MM.1S (cell line): Measurements from ENCODE around the gene SMARCA4.

Experiments
- DNase-seq: peaks from one replicate; pipeline ENCODE4 v3.0.0-alpha.2; 2015
- H2AFZ ChIP-seq: fragments of 300-600 bp; sonication (generic); 2 replicates; pipeline ENCODE4 v1.6.0; 2016; ENCODE audit warnings: antibody characterized with exemption, low read length
- H3F3A ChIP-seq: fragments of 300-600 bp; sonication (generic); 2 replicates; pipeline ENCODE4 v1.6.1; 2016; ENCODE audit warnings: mild to moderate bottlenecking, antibody characterized with exemption, low read length, moderate library complexity, mixed read lengths; ENCODE audit not compliant: insufficient read depth
- H3K27ac ChIP-seq: fragments of 300-600 bp; sonication (generic); 2 replicates; pipeline ENCODE4 v1.5.1; 2016; ENCODE audit warnings: mild to moderate bottlenecking, low read length
- H3K27me3 ChIP-seq: fragments of 300-600 bp; sonication (generic); replicated peaks from 2 replicates; pipeline ENCODE4 v1.6.0; 2016; ENCODE audit warnings: low read length; ENCODE audit not compliant: insufficient read depth
- H3K36me3 ChIP-seq: fragments of 300-600 bp; sonication (generic); replicated peaks from 2 replicates; pipeline ENCODE4 v1.6.1; 2016; ENCODE audit warnings: mild to moderate bottlenecking, low read length, mixed read lengths; ENCODE audit not compliant: insufficient read depth
- H3K4me1 ChIP-seq: fragments of 300-600 bp; sonication (generic); 2 replicates; pipeline ENCODE4 v1.6.1; 2016; ENCODE audit warnings: low read length, mixed read lengths
- H3K4me2 ChIP-seq: fragments of 300-600 bp; sonication (generic); 2 replicates; pipeline ENCODE4 v1.6.0; 2016; ENCODE audit warnings: low read depth, low read length
- H3K4me3 ChIP-seq: fragments of 300-600 bp; sonication (generic); 2 replicates; pipeline ENCODE4 v1.5.1; 2016; ENCODE audit warnings: low read length, mixed read lengths
- H3K79me2 ChIP-seq: fragments of 300-600 bp; sonication (generic); 2 replicates; pipeline ENCODE4 v1.6.1; 2016; ENCODE audit warnings: mixed run types, low read length, mixed read lengths
- H3K9ac ChIP-seq: fragments of 300-600 bp; sonication (generic); 2 replicates; pipeline ENCODE4 v1.6.1; 2016; ENCODE audit warnings: low read length, mixed read lengths
- H3K9me2 ChIP-seq: fragments of 300-600 bp; sonication (generic); replicated peaks from 2 replicates; pipeline ENCODE4 v1.6.1; 2016; ENCODE audit warnings: mild to moderate bottlenecking, low read length, mixed read lengths; ENCODE audit not compliant: insufficient read depth
- H3K9me3 ChIP-seq: fragments of 300-600 bp; sonication (generic); replicated peaks from 2 replicates; pipeline ENCODE4 v1.6.1; 2016; ENCODE audit warnings: mild to moderate bottlenecking, low read length, mixed read lengths; ENCODE audit not compliant: insufficient read depth
- H4K20me1 ChIP-seq: fragments of 300-600 bp; sonication (generic); 2 replicates; pipeline ENCODE4 v1.6.1; 2016; ENCODE audit warnings: mild to moderate bottlenecking, low read length, moderate library complexity, mixed read lengths; ENCODE audit not compliant: insufficient read depth
- EZH2 ChIP-seq: fragments of 300-600 bp; sonication (generic); optimal IDR thresholded peaks from 2 replicates; pipeline ENCODE3; 2017; ENCODE audit warnings: low read depth, mild to moderate bottlenecking, antibody characterized with exemption, low read length, mixed read lengths
- EZH2phosphoT487 ChIP-seq: fragments of 300-600 bp; sonication (generic); IDR thresholded peaks from 2 replicates; pipeline ENCODE4 v1.6.1; 2018; ENCODE audit warnings: antibody characterized with exemption, low read length
- TF ChIP-seq, protein P1 (sequence below): fragments of 300-600 bp; sonication (generic); IDR thresholded peaks from 2 replicates; pipeline ENCODE4 v1.5.1; 2016; ENCODE audit warnings: antibody characterized with exemption, low read length, mixed read lengths

The SMARCA4 gene

DNA sequence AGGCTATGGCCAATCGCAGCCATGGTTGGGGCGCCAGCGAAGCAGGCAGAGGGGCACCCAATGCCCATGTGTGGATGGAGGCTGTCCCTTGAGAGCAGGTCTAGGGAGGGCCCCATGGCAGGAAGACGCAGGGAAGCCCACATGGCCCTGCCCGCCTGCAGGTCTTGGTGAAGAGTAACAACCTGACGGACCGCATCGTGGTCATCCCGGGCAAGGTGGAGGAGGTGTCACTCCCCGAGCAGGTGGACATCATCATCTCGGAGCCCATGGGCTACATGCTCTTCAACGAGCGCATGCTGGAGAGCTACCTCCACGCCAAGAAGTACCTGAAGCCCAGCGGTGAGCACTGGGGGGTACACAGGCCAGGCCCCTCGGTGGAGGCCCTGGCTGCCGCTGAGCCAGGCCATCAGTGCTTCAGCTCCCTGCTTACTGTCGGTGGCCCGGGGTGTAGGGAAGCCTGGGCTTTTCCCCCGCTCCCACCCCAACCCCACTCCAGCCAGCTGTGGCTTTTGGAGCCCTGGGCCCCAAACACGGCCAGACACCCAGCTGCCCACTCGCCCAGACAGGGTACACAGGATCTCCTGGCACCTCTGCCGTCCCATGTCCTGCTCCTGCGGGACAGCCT is 47.0 kb upstream of the SMARCA4 start:
- Histone ChIP-seq H4K20me1 (no peaks in the 10 kb centered on the region), H3K9me2 (no peaks in the 10 kb centered on the region), H3K4me1 (no peaks in the 10 kb centered on the region), H3K4me2 (no peak overlapping the region), H3K36me3 (no peaks in the 10 kb centered on the region), H3K27me3 (no peaks in the 10 kb centered on the region), H3K9ac (no peak overlapping the region), H3K27ac (no peak overlapping the region), H3K4me3 (no peak overlapping the region), H2AFZ (no peak overlapping the region), H3K79me2 (no peaks in the 10 kb centered on the region), H3F3A (no peaks in the 10 kb centered on the region), H3K9me3 (no peaks in the 10 kb centered on the region)
- TF ChIP-seq EZH2phosphoT487: no peak
- TF ChIP-seq, protein P1, sequence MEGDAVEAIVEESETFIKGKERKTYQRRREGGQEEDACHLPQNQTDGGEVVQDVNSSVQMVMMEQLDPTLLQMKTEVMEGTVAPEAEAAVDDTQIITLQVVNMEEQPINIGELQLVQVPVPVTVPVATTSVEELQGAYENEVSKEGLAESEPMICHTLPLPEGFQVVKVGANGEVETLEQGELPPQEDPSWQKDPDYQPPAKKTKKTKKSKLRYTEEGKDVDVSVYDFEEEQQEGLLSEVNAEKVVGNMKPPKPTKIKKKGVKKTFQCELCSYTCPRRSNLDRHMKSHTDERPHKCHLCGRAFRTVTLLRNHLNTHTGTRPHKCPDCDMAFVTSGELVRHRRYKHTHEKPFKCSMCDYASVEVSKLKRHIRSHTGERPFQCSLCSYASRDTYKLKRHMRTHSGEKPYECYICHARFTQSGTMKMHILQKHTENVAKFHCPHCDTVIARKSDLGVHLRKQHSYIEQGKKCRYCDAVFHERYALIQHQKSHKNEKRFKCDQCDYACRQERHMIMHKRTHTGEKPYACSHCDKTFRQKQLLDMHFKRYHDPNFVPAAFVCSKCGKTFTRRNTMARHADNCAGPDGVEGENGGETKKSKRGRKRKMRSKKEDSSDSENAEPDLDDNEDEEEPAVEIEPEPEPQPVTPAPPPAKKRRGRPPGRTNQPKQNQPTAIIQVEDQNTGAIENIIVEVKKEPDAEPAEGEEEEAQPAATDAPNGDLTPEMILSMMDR: no peak
- no peak for TF ChIP-seq EZH2
- DNase-seq: no peak

GRCh38 chr19:10915130-10916091 is 45.4 kb upstream of the SMARCA4 start:
- Histone ChIP-seq H3K4me3 (no peak overlapping the region), H3F3A (no peaks in the 10 kb centered on the region), H3K4me2 (no peak overlapping the region), H3K79me2 (no peaks in the 10 kb centered on the region), H3K9me3 (no peaks in the 10 kb centered on the region), H3K9me2 (no peaks in the 10 kb centered on the region), H4K20me1 (no peaks in the 10 kb centered on the region), H2AFZ (no peak overlapping the region), H3K4me1 (no peaks in the 10 kb centered on the region), H3K36me3 (no peaks in the 10 kb centered on the region), H3K27me3 (no peaks in the 10 kb centered on the region), H3K27ac (no peak overlapping the region), H3K9ac (no peak overlapping the region)
- TF ChIP-seq EZH2 (no peak), EZH2phosphoT487 (no peak)
- TF ChIP-seq, protein P1: no peak
- no peak for DNase-seq

DNA sequence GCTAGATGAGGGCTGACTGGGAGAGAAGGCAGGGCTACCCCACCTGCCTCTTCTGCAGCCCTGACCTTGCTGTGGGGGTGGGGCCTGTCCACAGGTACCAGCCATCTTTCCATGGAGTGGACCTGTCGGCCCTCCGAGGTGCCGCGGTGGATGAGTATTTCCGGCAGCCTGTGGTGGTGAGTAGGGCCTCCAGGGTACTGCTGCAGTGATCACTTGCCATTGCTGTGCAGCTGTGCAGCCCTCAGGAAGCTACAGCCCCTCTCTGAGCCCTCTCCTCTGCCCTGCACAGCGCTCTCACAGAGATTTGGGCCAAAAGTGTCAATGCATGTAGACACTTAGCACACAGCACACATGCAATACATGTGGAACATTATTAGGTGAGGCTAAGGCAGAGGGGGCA is 44.2 kb upstream of the SMARCA4 start:
- Histone ChIP-seq H3K9me2 (no peaks in the 10 kb centered on the region), H3K4me3 (no peak overlapping the region), H3K9ac (no peak overlapping the region), H4K20me1 (no peaks in the 10 kb centered on the region), H2AFZ (no peak overlapping the region), H3K79me2 (no peaks in the 10 kb centered on the region), H3K4me2 (no peak overlapping the region), H3K36me3 (no peaks in the 10 kb centered on the region), H3F3A (no peaks in the 10 kb centered on the region), H3K4me1 (no peaks in the 10 kb centered on the region), H3K9me3 (no peaks in the 10 kb centered on the region), H3K27me3 (no peaks in the 10 kb centered on the region), H3K27ac (no peak overlapping the region)
- DNase-seq: no peak
- TF ChIP-seq, protein P1: no peak
- TF ChIP-seq EZH2: no peak
- no peak for TF ChIP-seq EZH2phosphoT487
